Keratinocyte (primary cell): ENCODE data around the gene ABCC4.

Experiments
- EZH2 ChIP-seq: IDR thresholded peaks from one replicate; pipeline ENCODE4 v1.6.1; 2012; ENCODE audit warnings: inconsistent platforms, mild to moderate bottlenecking, low read length, moderate library complexity
- TF ChIP-seq, protein P1 (sequence below), 3 experiments: IDR thresholded peaks in 1 of 3; conservative IDR thresholded peaks in 1 of 3; optimal IDR thresholded peaks in 1 of 3; 2 replicates in 2 of 3; 3 replicates in 1 of 3; pipeline versions ENCODE3 to v1.5.1; 2011; ENCODE audit warnings: low read length in 3 of 3, mild to moderate bottlenecking in 3 of 3, moderate library complexity in 2 of 3, control low read depth in 1 of 3, inconsistent platforms in 1 of 3; ENCODE audit not compliant: insufficient read depth in 2 of 3; ENCODE audit errors: extremely low read depth in 1 of 3

DNA sequence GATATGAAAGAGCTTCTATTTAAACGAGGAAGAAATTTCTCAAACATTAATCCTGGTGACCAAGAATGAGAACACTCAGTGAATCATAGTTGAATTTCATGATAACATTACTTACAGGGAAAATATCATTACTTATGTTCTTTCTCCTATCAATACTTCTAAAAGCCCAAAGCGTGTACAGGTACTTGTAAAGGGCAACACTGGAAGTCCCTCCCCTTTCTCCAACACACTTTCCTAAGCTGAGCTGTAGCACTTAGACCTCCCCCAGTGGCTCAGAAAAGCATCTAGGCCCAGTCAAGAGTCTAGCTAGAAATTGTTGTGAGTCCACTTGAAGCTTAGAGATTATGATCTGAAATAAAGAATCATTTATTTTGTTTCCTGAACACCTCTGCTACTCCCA is 150.7 kb downstream of the ABCC4 start:
- TF ChIP-seq, protein P1, sequence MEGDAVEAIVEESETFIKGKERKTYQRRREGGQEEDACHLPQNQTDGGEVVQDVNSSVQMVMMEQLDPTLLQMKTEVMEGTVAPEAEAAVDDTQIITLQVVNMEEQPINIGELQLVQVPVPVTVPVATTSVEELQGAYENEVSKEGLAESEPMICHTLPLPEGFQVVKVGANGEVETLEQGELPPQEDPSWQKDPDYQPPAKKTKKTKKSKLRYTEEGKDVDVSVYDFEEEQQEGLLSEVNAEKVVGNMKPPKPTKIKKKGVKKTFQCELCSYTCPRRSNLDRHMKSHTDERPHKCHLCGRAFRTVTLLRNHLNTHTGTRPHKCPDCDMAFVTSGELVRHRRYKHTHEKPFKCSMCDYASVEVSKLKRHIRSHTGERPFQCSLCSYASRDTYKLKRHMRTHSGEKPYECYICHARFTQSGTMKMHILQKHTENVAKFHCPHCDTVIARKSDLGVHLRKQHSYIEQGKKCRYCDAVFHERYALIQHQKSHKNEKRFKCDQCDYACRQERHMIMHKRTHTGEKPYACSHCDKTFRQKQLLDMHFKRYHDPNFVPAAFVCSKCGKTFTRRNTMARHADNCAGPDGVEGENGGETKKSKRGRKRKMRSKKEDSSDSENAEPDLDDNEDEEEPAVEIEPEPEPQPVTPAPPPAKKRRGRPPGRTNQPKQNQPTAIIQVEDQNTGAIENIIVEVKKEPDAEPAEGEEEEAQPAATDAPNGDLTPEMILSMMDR (optimal IDR thresholded peaks at IDR 0.05 in 1 of 3, IDR thresholded peaks at IDR 0.05 in 1 of 3, conservative IDR thresholded peaks at IDR 0.05 in 1 of 3; ENCODE audit: extremely low read depth in 1 of 3, insufficient read depth in 2 of 3, low read length in 3 of 3), result no peak
- no peak for TF ChIP-seq EZH2
